Gastroesophageal sphincter (tissue), 4 donors: ENCODE results near the gene RPL3. TPM values are rescaled to one million over a fixed set of nuclear protein-coding genes. Genes with fewer than 3 reads are reported as not detected.

Experiments used
- ATAC-seq: fragments of 150-250 bp; one replicate; pipeline ENCODE4 v1.9.1; 2016; ENCODE audit warnings: mild to moderate bottlenecking, moderate library complexity
- H3K27ac ChIP-seq, 4 donors: fragments of 200-600 bp; sonication (generic) in 3 of 4; 1 replicate in 3 of 4; 2 replicates in 1 of 4; pipeline ENCODE4 v1.5.1; 2016 to 2019
- H3K27me3 ChIP-seq: fragments of 200-600 bp; sonication (generic); one replicate; pipeline ENCODE4 v1.5.1; 2019
- H3K36me3 ChIP-seq, 2 donors: fragments of 200-600 bp; sonication (generic); one replicate each; pipeline ENCODE4 v1.5.1; 2019; ENCODE audit warnings: control low read depth in 1 of 2
- H3K4me1 ChIP-seq, 3 donors: fragments of 200-600 bp; sonication (generic); 1 replicate in 2 of 3; 2 replicates in 1 of 3; pipeline ENCODE4 v1.5.1; 2016 to 2019; ENCODE audit warnings: control low read depth in 2 of 3
- H3K4me3 ChIP-seq, 2 donors: fragments of 200-600 bp; sonication (generic); one replicate each; pipeline ENCODE4 v1.5.1; 2019; ENCODE audit warnings: mild to moderate bottlenecking in 1 of 2, moderate library complexity in 1 of 2
- H3K9me3 ChIP-seq, 3 donors: fragments of 200-600 bp; sonication (generic); one replicate each; pipeline ENCODE4 v1.5.1; 2017 to 2019; ENCODE audit warnings: control low read depth in 2 of 3
- EP300 ChIP-seq: sonication (generic); formaldehyde crosslinking; IDR thresholded peaks from one replicate; pipeline ENCODE4 v1.6.1; 2017; ENCODE audit warnings: antibody characterized with exemption, mild to moderate bottlenecking
- POLR2A ChIP-seq, 2 donors: fragments of 450-650 bp; IDR thresholded peaks; one replicate each; pipeline ENCODE4 v1.6.1; 2017; ENCODE audit warnings: antibody characterized with exemption in 2 of 2, mild to moderate bottlenecking in 2 of 2, moderate library complexity in 1 of 2
- POLR2AphosphoS5 ChIP-seq: sonication (generic); formaldehyde crosslinking; IDR thresholded peaks from one replicate; pipeline ENCODE4 v1.6.1; 2017; ENCODE audit warnings: antibody characterized with exemption
- WGBS, 2 donors: methylation state at CpG; one replicate each; pipeline ENCODE4 v1.1.5; 2018; ENCODE audit warnings: low coverage in 1 of 2; 5-methylcytosine and 5-hydroxymethylcytosine counted together
- total RNA-seq, 4 donors: library from RNA; depleted of rRNA; stranded (reverse); fragments of >200 nt; gene quantifications; one replicate each; pipeline ENCODE4 v1.1.0, GENCODE V29; 2016
- TF ChIP-seq, protein P1 (sequence below), 4 experiments: fragments of 200-600 bp in 2 of 4; fragments of 450-650 bp in 2 of 4; sonication (generic) in 1 of 4; IDR thresholded peaks; one replicate each; pipeline ENCODE4 v1.5.1; 2017 to 2019; ENCODE audit warnings: antibody characterized with exemption in 4 of 4, mild to moderate bottlenecking in 2 of 4, moderate library complexity in 2 of 4

RPL3 gene
- total RNA-seq, 4 donors from 2014 or later = 1,539 to 2,425 (median 1,793) TPM

DNA sequence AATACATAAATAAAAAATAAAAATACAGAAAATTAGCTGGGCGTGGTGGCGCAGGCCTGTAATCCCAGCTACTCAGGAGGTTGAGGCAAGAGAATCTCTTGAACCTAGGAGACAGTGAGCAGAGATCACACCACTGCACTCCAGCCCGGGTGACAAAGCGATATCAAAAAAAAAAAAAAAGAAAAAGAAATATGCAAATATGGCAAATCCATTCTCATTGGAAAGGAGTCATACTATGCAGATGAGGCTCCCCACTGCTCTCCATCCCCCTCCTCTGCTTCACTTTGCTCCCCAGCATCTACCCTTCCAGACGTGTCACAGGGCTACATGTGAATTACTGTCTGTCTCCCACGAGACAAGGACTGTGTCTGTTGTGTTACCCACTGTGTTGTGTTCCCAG is 38.3 kb downstream of the RPL3 start:
- Histone ChIP-seq H3K9me3 (peaks cover 0 to 14% (median 0%) of the 10 kb centered on the region in 3 donors), H3K27me3 (peaks cover 9% of the 10 kb centered on the region), H3K4me3 (no peak overlapping the region), H3K27ac (no peak overlapping the region), H3K4me1 (peaks cover 0 to 22% (median 5%) of the 10 kb centered on the region in 3 donors), H3K36me3 (no peaks in the 10 kb centered on the region)
- WGBS, 2 donors = 74 to 78% methylated on average over 2 to 6 of the region's 6 CpGs
- ATAC-seq = no peak
- TF ChIP-seq, protein P1, sequence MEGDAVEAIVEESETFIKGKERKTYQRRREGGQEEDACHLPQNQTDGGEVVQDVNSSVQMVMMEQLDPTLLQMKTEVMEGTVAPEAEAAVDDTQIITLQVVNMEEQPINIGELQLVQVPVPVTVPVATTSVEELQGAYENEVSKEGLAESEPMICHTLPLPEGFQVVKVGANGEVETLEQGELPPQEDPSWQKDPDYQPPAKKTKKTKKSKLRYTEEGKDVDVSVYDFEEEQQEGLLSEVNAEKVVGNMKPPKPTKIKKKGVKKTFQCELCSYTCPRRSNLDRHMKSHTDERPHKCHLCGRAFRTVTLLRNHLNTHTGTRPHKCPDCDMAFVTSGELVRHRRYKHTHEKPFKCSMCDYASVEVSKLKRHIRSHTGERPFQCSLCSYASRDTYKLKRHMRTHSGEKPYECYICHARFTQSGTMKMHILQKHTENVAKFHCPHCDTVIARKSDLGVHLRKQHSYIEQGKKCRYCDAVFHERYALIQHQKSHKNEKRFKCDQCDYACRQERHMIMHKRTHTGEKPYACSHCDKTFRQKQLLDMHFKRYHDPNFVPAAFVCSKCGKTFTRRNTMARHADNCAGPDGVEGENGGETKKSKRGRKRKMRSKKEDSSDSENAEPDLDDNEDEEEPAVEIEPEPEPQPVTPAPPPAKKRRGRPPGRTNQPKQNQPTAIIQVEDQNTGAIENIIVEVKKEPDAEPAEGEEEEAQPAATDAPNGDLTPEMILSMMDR (IDR thresholded peaks at IDR 0.05) = no peak
- TF ChIP-seq EP300 (no peak), POLR2A (IDR thresholded peaks at IDR 0.05) (no peak), POLR2AphosphoS5 (no peak)

DNA sequence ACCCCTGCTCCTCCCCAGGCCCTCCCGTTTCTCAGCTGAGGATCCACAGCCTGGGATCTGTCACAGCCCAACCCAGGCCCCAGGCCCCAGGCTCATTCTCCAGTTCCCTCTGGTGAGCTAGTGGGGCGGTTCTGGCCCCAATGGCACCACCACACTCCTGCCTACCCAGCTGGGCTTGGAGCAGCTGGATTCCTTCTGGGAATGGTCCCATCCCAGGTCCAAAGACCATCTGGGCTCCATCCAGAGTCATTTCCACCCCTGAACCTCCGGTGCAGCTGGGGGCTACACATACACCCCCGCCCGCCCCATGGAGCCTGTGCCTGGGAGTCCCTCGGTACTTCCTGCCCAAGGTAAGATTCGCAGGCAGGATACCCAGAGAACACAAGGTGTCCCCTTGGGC is 39.2 kb downstream of the RPL3 start:
- H3K9me3 ChIP-seq = peaks cover 0 to 13% (median 0%) of the 10 kb centered on the region in 3 donors
- WGBS, 2 donors = 93% methylated on average over 4 of the region's 7 CpGs; no CpG with 5 or more reads in 1 of the 2 donors
- no peak overlapping the region for H3K4me3 ChIP-seq
- H3K27me3 ChIP-seq = peaks cover 9% of the 10 kb centered on the region
- ATAC-seq = no peak
- TF ChIP-seq POLR2AphosphoS5 (no peak), EP300 (no peak), POLR2A (IDR thresholded peaks at IDR 0.05) (no peak)
- TF ChIP-seq, protein P1 (IDR thresholded peaks at IDR 0.05) = no peak
- H3K36me3 ChIP-seq = no peaks in the 10 kb centered on the region
- H3K27ac ChIP-seq = peak overlapping the region in 2 of 4 donors; percentile 20 to 31
- peaks cover 0 to 22% (median 5%) of the 10 kb centered on the region in 3 donors for H3K4me1 ChIP-seq

DNA sequence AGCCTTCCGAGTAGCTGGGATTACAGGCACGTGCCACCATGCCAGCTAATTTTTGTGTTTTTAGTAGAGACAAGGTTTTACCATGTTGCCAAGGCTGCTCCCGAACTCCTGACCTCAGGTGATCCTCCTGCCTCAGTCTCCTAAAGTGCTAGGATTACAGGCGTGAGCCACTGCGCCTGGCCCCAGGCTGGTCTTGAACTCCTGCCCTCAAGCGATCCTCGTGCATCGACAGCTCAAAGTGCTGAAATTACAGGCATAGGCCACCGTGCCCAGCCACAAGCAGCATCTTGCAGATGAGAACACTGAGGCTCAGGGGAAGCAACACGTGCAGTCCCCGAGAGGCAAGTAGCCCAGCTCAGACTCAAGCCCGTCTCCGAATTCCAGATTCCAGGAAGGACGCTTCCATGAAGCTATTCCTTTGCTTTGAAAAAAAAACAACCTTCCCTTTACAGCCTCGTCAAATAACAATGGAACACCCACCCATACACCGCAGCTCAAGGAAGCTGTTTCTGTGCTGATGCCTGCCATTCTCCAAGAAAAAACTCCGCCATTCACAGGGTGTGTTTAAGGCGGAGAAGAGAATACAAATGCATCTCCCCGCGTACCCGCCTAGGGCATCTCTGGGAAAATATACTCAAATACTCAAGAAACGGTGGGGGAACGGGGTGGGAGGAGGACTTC is 40.1 kb downstream of the RPL3 start:
- Histone ChIP-seq H3K4me3 (no peak overlapping the region), H3K27ac (no peak overlapping the region), H3K4me1 (peaks cover 0 to 22% (median 5%) of the 10 kb centered on the region in 3 donors), H3K27me3 (peaks cover 9% of the 10 kb centered on the region), H3K9me3 (peaks cover 0 to 6% (median 0%) of the 10 kb centered on the region in 3 donors), H3K36me3 (no peaks in the 10 kb centered on the region)
- TF ChIP-seq POLR2A (IDR thresholded peaks at IDR 0.05) (no peak), EP300 (no peak), POLR2AphosphoS5 (no peak)
- TF ChIP-seq, protein P1 (IDR thresholded peaks at IDR 0.05) = no peak
- ATAC-seq = no peak
- WGBS, 2 donors = 36 to 62% methylated on average over 9 to 11 of the region's 23 CpGs

DNA sequence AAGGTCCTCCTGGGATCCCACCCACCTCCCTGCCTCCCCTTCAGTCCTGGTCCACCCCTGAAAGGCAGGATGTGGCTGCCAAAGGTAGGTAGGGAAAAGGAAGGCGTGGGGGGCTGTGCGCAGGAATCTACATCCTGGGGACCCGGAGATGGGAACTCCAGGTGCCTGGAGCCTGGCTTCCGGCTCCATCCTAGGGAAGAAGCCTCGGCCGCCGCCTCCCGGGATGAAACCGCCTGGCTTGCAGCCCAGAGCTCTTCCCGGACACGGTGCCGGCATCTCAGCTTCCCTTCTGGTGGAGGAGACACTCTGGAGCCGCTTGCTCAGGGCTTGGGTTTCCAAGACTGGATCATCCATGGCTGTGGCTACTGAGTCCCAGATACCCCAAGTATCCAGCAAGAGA is 41.4 kb downstream of the RPL3 start:
- H3K4me1 ChIP-seq = peaks cover 0 to 10% (median 0%) of the 10 kb centered on the region in 3 donors
- no peaks in the 10 kb centered on the region for H3K36me3 ChIP-seq
- TF ChIP-seq, protein P1 (IDR thresholded peaks at IDR 0.05) = no peak
- TF ChIP-seq POLR2AphosphoS5 (no peak), POLR2A (IDR thresholded peaks at IDR 0.05) (no peak), EP300 (no peak)
- H3K27ac ChIP-seq = peak overlapping the region in 1 of 4 donors; percentile 9
- peaks cover 0 to 6% (median 0%) of the 10 kb centered on the region in 3 donors for H3K9me3 ChIP-seq
- ATAC-seq = no peak
- H3K4me3 ChIP-seq = no peak overlapping the region
- peaks cover 9% of the 10 kb centered on the region for H3K27me3 ChIP-seq
- WGBS, 2 donors = no CpG with 5 or more reads among the region's 13 CpGs

DNA sequence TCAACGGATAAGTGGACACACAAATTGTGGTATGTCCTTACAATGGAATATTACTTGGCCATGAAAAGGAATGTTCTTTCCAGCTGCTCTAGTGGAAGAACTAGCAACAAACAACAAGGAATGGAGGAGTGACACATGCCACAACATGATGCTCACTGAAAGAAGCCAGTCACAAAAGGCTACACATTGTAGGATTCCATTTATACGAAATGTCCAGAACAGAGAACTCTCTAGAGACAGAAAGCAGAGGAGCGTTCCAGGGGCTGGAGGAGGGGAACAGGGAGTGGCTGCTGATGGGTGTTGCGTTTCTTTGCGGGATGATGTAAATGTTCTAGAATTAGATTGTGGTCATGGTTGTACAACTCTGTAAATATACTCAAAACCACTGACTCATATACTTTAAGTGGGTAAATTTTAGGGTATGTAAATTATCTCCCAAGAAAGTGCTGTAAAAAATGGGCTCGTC is 42.2 kb downstream of the RPL3 start:
- peak; percentile 19 for ATAC-seq
- Histone ChIP-seq H3K4me1 (peaks cover 0 to 1% (median 0%) of the 10 kb centered on the region in 3 donors), H3K27ac (no peak overlapping the region), H3K9me3 (peaks cover 0 to 6% (median 0%) of the 10 kb centered on the region in 3 donors), H3K27me3 (peaks cover 9% of the 10 kb centered on the region), H3K36me3 (no peaks in the 10 kb centered on the region), H3K4me3 (no peak overlapping the region)
- 69 to 86% methylated on average over 5 to 6 of the region's 6 CpGs for WGBS, 2 donors
- TF ChIP-seq, protein P1 (IDR thresholded peaks at IDR 0.05) = no peak
- TF ChIP-seq EP300 (no peak), POLR2A (IDR thresholded peaks at IDR 0.05) (no peak), POLR2AphosphoS5 (no peak)
